Neural cell (in vitro differentiated cells): ENCODE data around the gene KRT222.

ENCODE experiments used
- EZH2 ChIP-seq: fragments of 200-600, 300-800 bp; shearing (Covaris generic), sonication (generic); IDR thresholded peaks from 2 replicates; pipeline ENCODE4 v1.6.1; 2014; ENCODE audit warnings: antibody characterized with exemption, low read length, borderline replicate concordance, mild to moderate bottlenecking; ENCODE audit not compliant: insufficient read depth, poor library complexity, severe bottlenecking
- TF ChIP-seq, protein P1 (sequence below): fragments of 450-650 bp; IDR thresholded peaks from 2 replicates; pipeline ENCODE4 v1.5.1; 2014; ENCODE audit warnings: antibody characterized with exemption, mild to moderate bottlenecking, moderate library complexity; ENCODE audit not compliant: poor library complexity, severe bottlenecking

- no peak for TF ChIP-seq EZH2
- TF ChIP-seq, protein P1, sequence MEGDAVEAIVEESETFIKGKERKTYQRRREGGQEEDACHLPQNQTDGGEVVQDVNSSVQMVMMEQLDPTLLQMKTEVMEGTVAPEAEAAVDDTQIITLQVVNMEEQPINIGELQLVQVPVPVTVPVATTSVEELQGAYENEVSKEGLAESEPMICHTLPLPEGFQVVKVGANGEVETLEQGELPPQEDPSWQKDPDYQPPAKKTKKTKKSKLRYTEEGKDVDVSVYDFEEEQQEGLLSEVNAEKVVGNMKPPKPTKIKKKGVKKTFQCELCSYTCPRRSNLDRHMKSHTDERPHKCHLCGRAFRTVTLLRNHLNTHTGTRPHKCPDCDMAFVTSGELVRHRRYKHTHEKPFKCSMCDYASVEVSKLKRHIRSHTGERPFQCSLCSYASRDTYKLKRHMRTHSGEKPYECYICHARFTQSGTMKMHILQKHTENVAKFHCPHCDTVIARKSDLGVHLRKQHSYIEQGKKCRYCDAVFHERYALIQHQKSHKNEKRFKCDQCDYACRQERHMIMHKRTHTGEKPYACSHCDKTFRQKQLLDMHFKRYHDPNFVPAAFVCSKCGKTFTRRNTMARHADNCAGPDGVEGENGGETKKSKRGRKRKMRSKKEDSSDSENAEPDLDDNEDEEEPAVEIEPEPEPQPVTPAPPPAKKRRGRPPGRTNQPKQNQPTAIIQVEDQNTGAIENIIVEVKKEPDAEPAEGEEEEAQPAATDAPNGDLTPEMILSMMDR = no peak
Observed at GRCh38 chr17:40699853-40700252, 34.9 kb upstream of the KRT222 start.
